Measurements from ENCODE around the gene PCBP4. TPM values are rescaled to one million over a fixed set of nuclear protein-coding genes. Genes with fewer than 3 reads are reported as not detected.
"Not testable (repeated sequence)": the region's sequence is repeated elsewhere in the genome, so short reads cannot be mapped to it uniquely, and the experiment has no call there.

The PCBP4 gene
- total RNA-seq, 2 donors from 2014 or later, result 16.6 to 24.7 TPM

DNA sequence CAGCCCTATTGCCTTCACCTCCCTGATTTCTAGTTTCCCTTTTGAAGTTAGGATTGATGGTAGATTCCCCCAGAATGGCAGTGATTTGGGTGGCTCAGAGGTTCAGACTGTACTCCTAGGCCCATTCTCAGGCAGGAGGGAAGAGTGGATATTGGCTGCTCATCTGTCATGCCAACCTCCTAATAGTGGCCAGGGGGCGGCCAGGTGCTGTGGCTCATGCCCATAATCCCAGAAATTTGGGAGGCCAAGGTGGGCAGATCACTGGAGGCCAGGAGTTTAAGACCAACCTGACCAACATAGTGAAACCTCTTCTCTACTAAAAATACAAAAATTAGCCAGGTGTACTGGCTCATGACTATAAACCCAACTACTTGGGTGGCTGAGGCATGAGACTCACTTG is 36.8 kb downstream of the PCBP4 start:
- H3K36me3 ChIP-seq (replicated peaks in 1 of 2; ENCODE audit: insufficient read depth in 1 of 2, low read depth in 2 of 2), result peaks cover under 1 to 15% of the 10 kb centered on the region in 2 donors
- no peaks in the 10 kb centered on the region for H3K27me3 ChIP-seq
- WGBS, 2 donors, result 100% methylated on average over 1 of the region's 1 CpG; no CpG with 5 or more reads in 1 of the 2 donors
- no peak for TF ChIP-seq POLR2A (IDR thresholded peaks at IDR 0.05)
- no peaks in the 10 kb centered on the region for H3K9me3 ChIP-seq
- intact Hi-C loops (cut with DNase I), result no loop called here
- H3K27ac ChIP-seq, result no peak overlapping the region
- H3K4me3 ChIP-seq, result no peak overlapping the region
- DNase-seq, result no peak
- ATAC-seq, result no peak
- no peaks in the 10 kb centered on the region for H3K4me1 ChIP-seq

DNA sequence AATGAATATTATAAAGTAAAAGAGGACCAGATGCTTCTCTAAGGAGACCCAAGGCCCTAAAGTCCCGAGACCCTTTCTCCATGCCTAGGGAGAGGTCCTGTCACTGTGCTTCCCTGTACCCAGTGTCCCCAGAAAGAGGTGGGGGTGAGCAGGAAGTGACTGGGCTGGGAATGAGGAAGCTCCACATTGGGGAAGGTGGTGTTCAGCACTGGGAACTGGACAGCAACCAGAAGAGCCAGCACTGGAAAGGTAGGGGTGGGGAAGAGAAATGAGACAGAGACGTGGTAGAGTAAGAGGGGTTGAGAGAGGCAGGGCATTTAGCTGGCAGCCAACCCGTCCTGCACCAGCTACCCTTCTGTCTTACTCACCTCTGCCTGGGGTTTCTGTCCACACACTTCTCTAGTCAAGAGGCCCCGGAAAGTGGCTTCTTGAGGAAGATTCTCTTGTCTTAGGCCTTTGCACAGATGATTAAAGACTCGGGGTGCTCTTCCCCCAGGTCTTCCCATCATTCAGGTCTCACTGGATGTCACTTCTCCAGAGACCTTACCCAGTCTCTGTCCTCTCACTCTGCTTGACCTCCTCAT is 37.7 kb downstream of the PCBP4 start:
- Histone ChIP-seq H3K4me1 (no peaks in the 10 kb centered on the region), H3K9me3 (no peaks in the 10 kb centered on the region), H3K27me3 (no peaks in the 10 kb centered on the region), H3K27ac (no peak overlapping the region), H3K4me3 (no peak overlapping the region), H3K36me3 (replicated peaks in 1 of 2; ENCODE audit: insufficient read depth in 1 of 2, low read depth in 2 of 2) (peaks cover 0 to 7% of the 10 kb centered on the region in 2 donors)
- intact Hi-C loops (cut with DNase I), result no loop called here
- ATAC-seq (no peak), DNase-seq (no peak)
- TF ChIP-seq, protein P1, sequence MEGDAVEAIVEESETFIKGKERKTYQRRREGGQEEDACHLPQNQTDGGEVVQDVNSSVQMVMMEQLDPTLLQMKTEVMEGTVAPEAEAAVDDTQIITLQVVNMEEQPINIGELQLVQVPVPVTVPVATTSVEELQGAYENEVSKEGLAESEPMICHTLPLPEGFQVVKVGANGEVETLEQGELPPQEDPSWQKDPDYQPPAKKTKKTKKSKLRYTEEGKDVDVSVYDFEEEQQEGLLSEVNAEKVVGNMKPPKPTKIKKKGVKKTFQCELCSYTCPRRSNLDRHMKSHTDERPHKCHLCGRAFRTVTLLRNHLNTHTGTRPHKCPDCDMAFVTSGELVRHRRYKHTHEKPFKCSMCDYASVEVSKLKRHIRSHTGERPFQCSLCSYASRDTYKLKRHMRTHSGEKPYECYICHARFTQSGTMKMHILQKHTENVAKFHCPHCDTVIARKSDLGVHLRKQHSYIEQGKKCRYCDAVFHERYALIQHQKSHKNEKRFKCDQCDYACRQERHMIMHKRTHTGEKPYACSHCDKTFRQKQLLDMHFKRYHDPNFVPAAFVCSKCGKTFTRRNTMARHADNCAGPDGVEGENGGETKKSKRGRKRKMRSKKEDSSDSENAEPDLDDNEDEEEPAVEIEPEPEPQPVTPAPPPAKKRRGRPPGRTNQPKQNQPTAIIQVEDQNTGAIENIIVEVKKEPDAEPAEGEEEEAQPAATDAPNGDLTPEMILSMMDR (IDR thresholded peaks at IDR 0.05), result no peak
- no peak for TF ChIP-seq POLR2A (IDR thresholded peaks at IDR 0.05)
- WGBS, 2 donors, result 65 to 68% methylated on average over 5 of the region's 5 CpGs

DNA sequence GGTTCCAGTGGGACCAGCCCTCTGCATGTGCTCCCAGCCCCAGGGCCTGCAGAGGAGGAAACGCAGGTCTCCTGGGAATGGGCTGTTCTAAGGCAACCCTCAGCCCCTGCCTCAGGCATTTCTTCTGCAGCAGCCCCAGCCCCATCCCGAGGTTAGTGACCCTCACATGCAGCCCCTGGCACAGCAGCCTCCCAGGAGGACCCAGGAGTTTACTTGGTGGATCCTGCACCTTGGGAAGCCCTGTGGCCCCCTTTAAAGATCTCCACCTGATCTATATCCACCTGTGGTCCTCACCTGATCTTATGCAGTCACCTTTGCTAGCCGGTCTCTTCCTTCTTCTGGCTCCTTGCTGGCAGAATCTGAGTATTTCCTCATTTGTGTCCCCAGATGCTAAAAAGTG is 38.3 kb downstream of the PCBP4 start:
- H3K4me1 ChIP-seq; H3K4me3 ChIP-seq; H3K27ac ChIP-seq; intact Hi-C loops (cut with DNase I); H3K36me3 ChIP-seq (replicated peaks in 1 of 2; ENCODE audit: insufficient read depth in 1 of 2, low read depth in 2 of 2); DNase-seq; H3K27me3 ChIP-seq; H3K9me3 ChIP-seq; ATAC-seq: not testable (repeated sequence)
- WGBS, 2 donors, result 74 to 100% methylated on average over 1 to 3 of the region's 3 CpGs

DNA sequence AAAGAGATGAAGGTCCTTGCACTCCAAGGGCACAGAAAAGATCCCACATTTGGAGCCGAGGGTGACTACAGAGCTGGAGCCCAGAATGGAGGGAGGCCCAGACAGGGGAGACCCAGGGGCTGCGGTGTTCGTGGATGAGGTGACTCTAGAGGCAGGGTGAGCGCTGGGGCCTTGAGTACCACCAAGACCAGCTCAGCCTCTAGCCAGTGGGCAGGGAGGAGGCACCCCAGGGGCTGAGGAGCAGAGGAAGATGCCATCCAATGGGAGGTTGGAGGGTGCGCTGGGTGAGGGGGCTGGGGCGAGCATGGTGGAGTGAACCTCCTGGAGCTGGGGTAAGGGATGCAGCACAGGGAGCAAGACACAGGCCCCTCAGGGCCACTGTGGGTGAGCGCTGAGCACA is 38.8 kb downstream of the PCBP4 start:
- no peaks in the 10 kb centered on the region for H3K27me3 ChIP-seq
- no peak overlapping the region for H3K27ac ChIP-seq
- H3K4me3 ChIP-seq, result no peak overlapping the region
- DNase-seq, result no peak
- H3K36me3 ChIP-seq (replicated peaks in 1 of 2; ENCODE audit: insufficient read depth in 1 of 2, low read depth in 2 of 2), result peaks cover 0 to 2% of the 10 kb centered on the region in 2 donors
- intact Hi-C loops (cut with DNase I), result no loop called here
- TF ChIP-seq, protein P1 (IDR thresholded peaks at IDR 0.05), result no peak
- no peak for TF ChIP-seq POLR2A (IDR thresholded peaks at IDR 0.05)
- no peaks in the 10 kb centered on the region for H3K9me3 ChIP-seq
- no peak for ATAC-seq
- WGBS, 2 donors, result 89 to 93% methylated on average over 7 of the region's 7 CpGs
- H3K4me1 ChIP-seq, result no peaks in the 10 kb centered on the region

DNA sequence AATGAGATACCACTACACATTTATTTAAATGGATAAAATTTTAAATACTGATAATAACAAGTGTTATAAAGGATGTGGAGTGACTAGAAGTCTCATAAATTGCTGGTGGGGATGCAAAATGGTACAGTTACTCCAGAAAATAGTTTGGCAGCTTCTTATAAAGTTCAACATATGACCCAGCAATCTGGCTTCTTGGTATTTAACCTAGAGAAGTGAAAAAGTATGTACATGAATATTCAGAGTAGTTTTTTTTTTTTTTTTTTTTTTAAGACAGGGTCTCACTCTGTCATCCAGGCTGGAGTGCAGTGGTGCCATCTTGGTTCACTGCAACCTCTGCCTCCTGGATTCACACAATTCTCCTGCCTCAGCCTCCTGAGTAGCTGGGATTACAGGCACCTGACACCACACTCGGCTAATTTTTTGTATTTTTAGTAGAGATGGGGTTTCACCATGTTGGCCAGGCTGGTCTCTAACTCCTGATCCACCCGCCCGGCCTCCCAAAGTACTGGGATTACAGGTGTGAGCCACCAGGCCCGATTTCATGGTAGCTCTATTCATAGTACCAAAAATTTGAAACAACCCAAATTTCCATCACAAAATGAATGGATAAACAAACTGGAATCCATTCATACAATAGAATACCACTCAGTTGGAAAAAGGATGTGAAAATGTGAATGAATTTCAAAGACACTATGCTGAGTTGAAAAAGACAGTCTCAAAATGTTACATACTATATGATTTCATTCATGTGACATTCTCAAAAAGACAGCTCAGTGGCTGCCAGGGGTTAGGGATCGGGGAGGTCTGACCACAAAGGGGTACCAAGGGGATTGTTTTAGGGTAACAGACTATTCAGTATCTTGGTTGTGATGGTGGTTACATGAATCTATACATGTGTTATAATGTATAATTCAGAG is 39.9 kb downstream of the PCBP4 start:
- no peak for DNase-seq
- no peak for ATAC-seq
- Histone ChIP-seq H3K9me3 (no peaks in the 10 kb centered on the region), H3K4me3 (no peak overlapping the region), H3K27me3 (no peaks in the 10 kb centered on the region), H3K4me1 (no peaks in the 10 kb centered on the region), H3K27ac (no peak overlapping the region), H3K36me3 (replicated peaks in 1 of 2; ENCODE audit: insufficient read depth in 1 of 2, low read depth in 2 of 2) (no peaks in the 10 kb centered on the region)
- TF ChIP-seq, protein P1 (IDR thresholded peaks at IDR 0.05), result no peak
- no peak for TF ChIP-seq POLR2A (IDR thresholded peaks at IDR 0.05)
- 73 to 78% methylated on average over 5 of the region's 5 CpGs for WGBS, 2 donors
- intact Hi-C loops (cut with DNase I), result no loop called here

Measured in body of pancreas (tissue), 4 donors.